Activated T-helper 9 cell treated with anti-CD3 and anti-CD28 coated beads, Interleukin-2, amount 50 U/mL, for 16 hours (primary cell): ENCODE measurements around the gene POC1A.
"Not testable (repeated sequence)": the region's sequence is repeated elsewhere in the genome, so short reads cannot be mapped to it uniquely, and the experiment has no call there.

Experiments
- DNase-seq: peaks from one replicate; pipeline ENCODE4 v3.0.0-alpha.2; 2020; ENCODE audit warnings: low read depth

POC1A gene

GRCh38 chr3:52183786-52184445 is 29.7 kb upstream of the POC1A start:
- DNase-seq = no peak

- DNase-seq = no peak
Observed at GRCh38 chr3:52182691-52183090, 28.5 kb upstream of the POC1A start.

GRCh38 chr3:52182196-52182595 is 28.0 kb upstream of the POC1A start:
- no peak for DNase-seq

GRCh38 chr3:52181543-52181942 is 27.3 kb upstream of the POC1A start:
- DNase-seq = no peak

GRCh38 chr3:52178537-52178936 is 24.3 kb upstream of the POC1A start:
- no peak for DNase-seq

- DNase-seq = not testable (repeated sequence)
Observed at GRCh38 chr3:52178126-52178525, 23.9 kb upstream of the POC1A start.

GRCh38 chr3:52177701-52178042 is 23.4 kb upstream of the POC1A start:
- no peak for DNase-seq

GRCh38 chr3:52176951-52177700 is 22.9 kb upstream of the POC1A start:
- DNase-seq = no peak

- no peak for DNase-seq
Observed at GRCh38 chr3:52176180-52176752, 22.0 kb upstream of the POC1A start.

GRCh38 chr3:52175416-52176179 is 21.4 kb upstream of the POC1A start:
- no peak for DNase-seq

GRCh38 chr3:52174896-52175295 is 20.7 kb upstream of the POC1A start:
- no peak for DNase-seq

- DNase-seq = no peak
Observed at GRCh38 chr3:52173101-52173500, 18.9 kb upstream of the POC1A start.

GRCh38 chr3:52172262-52172757 is 18.1 kb upstream of the POC1A start:
- no peak for DNase-seq

GRCh38 chr3:52171514-52172261 is 17.5 kb upstream of the POC1A start:
- no peak for DNase-seq

GRCh38 chr3:52170217-52170616 is 16.0 kb upstream of the POC1A start:
- not testable (repeated sequence) for DNase-seq

- DNase-seq = no peak
Observed at GRCh38 chr3:52167240-52167639, 13.0 kb upstream of the POC1A start.

GRCh38 chr3:52162250-52162872 is 8.1 kb upstream of the POC1A start:
- DNase-seq = no peak

GRCh38 chr3:52159503-52159902 is 5.3 kb upstream of the POC1A start:
- DNase-seq = no peak

- no peak for DNase-seq
Observed at GRCh38 chr3:52155912-52156311, 1.7 kb upstream of the POC1A start.

GRCh38 chr3:52153389-52154096 is 680 bp downstream of the POC1A start:
- no peak for DNase-seq

- DNase-seq = not testable (repeated sequence)
Observed at GRCh38 chr3:52151991-52152390, 2.2 kb downstream of the POC1A start.
